ENCODE data around the gene STAB2. TPM values are rescaled to one million over a fixed set of nuclear protein-coding genes. Genes with fewer than 3 reads are reported as not detected.

The STAB2 gene
- polyA plus RNA-seq, 1 donor from 2014 or later: not detected

DNA sequence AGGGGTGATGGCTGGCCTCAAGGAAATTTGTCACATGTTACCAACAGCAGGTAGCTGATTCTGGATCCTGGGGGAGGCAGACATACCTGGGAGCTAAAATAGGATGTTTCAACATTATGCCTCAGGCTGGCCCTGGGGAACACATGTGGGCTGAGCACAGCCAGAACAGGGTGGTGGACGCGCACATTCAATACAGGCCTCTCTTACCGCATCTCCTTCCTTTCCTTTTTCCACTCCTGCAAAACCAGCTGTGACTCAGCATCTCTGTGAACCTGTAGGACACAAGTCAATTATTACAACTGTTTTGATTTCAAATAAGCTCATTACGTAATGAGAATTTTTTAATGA is 193.0 kb downstream of the STAB2 start:
- Histone ChIP-seq H3K36me3 (ENCODE audit: insufficient read depth, low read length) (no peaks in the 10 kb centered on the region), H3K9me2 (ENCODE audit: insufficient read depth, low read length) (no peaks in the 10 kb centered on the region), H2AFZ (ENCODE audit: low read depth, low read length) (no peak overlapping the region), H3F3A (ENCODE audit: insufficient read depth, low read length, poor library complexity, severe bottlenecking) (no peaks in the 10 kb centered on the region), H3K27me3 (ENCODE audit: insufficient read depth, low read depth, low read length) (no peaks in the 10 kb centered on the region), H3K27ac (ENCODE audit: low read length) (no peak overlapping the region), H3K4me2 (ENCODE audit: low read length) (no peak overlapping the region), H3K79me2 (replicated peaks; ENCODE audit: insufficient read depth, low read length) (no peaks in the 10 kb centered on the region), H3K4me3 (ENCODE audit: low read length) (no peak overlapping the region), H3K9ac (ENCODE audit: low read length) (no peak overlapping the region), H4K20me1 (ENCODE audit: insufficient read depth) (no peaks in the 10 kb centered on the region), H3K9me3 (ENCODE audit: low read length) (no peaks in the 10 kb centered on the region)
- TF ChIP-seq SMC3 (conservative IDR thresholded peaks at IDR 0.05; ENCODE audit: poor library complexity) (no peak), POLR2AphosphoS5 (IDR thresholded peaks at IDR 0.05) (no peak), RAD21 (conservative IDR thresholded peaks at IDR 0.05) (no peak), CTCF (IDR thresholded peaks at IDR 0.05; ENCODE audit: poor library complexity, severe bottlenecking) (no peak), TAF1 (IDR thresholded peaks at IDR 0.05; ENCODE audit: low read depth) (no peak), REST (IDR thresholded peaks at IDR 0.05; ENCODE audit: borderline replicate concordance) (no peak), MXI1 (conservative IDR thresholded peaks at IDR 0.05; ENCODE audit: poor library complexity, severe bottlenecking) (no peak), EZH2 (IDR thresholded peaks at IDR 0.05; ENCODE audit: borderline replicate concordance, insufficient read depth, low read length, poor library complexity, severe bottlenecking) (no peak), EP300 (conservative IDR thresholded peaks at IDR 0.05; ENCODE audit: poor library complexity, severe bottlenecking) (no peak)

GRCh38 chr12:103780992-103781391 is 193.9 kb downstream of the STAB2 start:
- Histone ChIP-seq H4K20me1 (ENCODE audit: insufficient read depth) (no peaks in the 10 kb centered on the region), H3F3A (ENCODE audit: insufficient read depth, low read length, poor library complexity, severe bottlenecking) (no peaks in the 10 kb centered on the region), H3K9me2 (ENCODE audit: insufficient read depth, low read length) (no peaks in the 10 kb centered on the region), H3K27ac (ENCODE audit: low read length) (no peak overlapping the region), H3K27me3 (ENCODE audit: insufficient read depth, low read depth, low read length) (no peaks in the 10 kb centered on the region), H3K9ac (ENCODE audit: low read length) (no peak overlapping the region), H3K79me2 (replicated peaks; ENCODE audit: insufficient read depth, low read length) (no peaks in the 10 kb centered on the region), H3K4me3 (ENCODE audit: low read length) (no peak overlapping the region), H3K4me2 (ENCODE audit: low read length) (no peak overlapping the region), H3K9me3 (ENCODE audit: low read length) (no peaks in the 10 kb centered on the region), H3K36me3 (ENCODE audit: insufficient read depth, low read length) (no peaks in the 10 kb centered on the region), H2AFZ (ENCODE audit: low read depth, low read length) (no peak overlapping the region)
- no peak for TF ChIP-seq EZH2 (IDR thresholded peaks at IDR 0.05; ENCODE audit: borderline replicate concordance, insufficient read depth, low read length, poor library complexity, severe bottlenecking)
- TF ChIP-seq RAD21 (conservative IDR thresholded peaks at IDR 0.05): no peak
- no peak for TF ChIP-seq MXI1 (conservative IDR thresholded peaks at IDR 0.05; ENCODE audit: poor library complexity, severe bottlenecking)

GRCh38 chr12:103782399-103782798 is 195.3 kb downstream of the STAB2 start:
- Histone ChIP-seq H3K36me3 (ENCODE audit: insufficient read depth, low read length) (no peaks in the 10 kb centered on the region), H3K79me2 (replicated peaks; ENCODE audit: insufficient read depth, low read length) (no peaks in the 10 kb centered on the region)

More at GRCh38 chr12:103782399-103782798, 195.3 kb downstream of the STAB2 start:
- no peak overlapping the region for H3K9ac ChIP-seq (ENCODE audit: low read length)
- H3K27me3 ChIP-seq (ENCODE audit: insufficient read depth, low read depth, low read length): no peaks in the 10 kb centered on the region
- no peak overlapping the region for H2AFZ ChIP-seq (ENCODE audit: low read depth, low read length)
- H3K4me3 ChIP-seq (ENCODE audit: low read length): no peak overlapping the region
- no peak overlapping the region for H3K4me2 ChIP-seq (ENCODE audit: low read length)
- H3K9me2 ChIP-seq (ENCODE audit: insufficient read depth, low read length): no peaks in the 10 kb centered on the region
- no peak overlapping the region for H3K27ac ChIP-seq (ENCODE audit: low read length)
- no peaks in the 10 kb centered on the region for H3F3A ChIP-seq (ENCODE audit: insufficient read depth, low read length, poor library complexity, severe bottlenecking)
- no peak for TF ChIP-seq POLR2AphosphoS5 (IDR thresholded peaks at IDR 0.05)
- no peak for TF ChIP-seq TAF1 (IDR thresholded peaks at IDR 0.05; ENCODE audit: low read depth)
- no peak for TF ChIP-seq EZH2 (IDR thresholded peaks at IDR 0.05; ENCODE audit: borderline replicate concordance, insufficient read depth, low read length, poor library complexity, severe bottlenecking)
- TF ChIP-seq RAD21 (conservative IDR thresholded peaks at IDR 0.05): no peak
- no peak for TF ChIP-seq SMC3 (conservative IDR thresholded peaks at IDR 0.05; ENCODE audit: poor library complexity)
- no peak for TF ChIP-seq REST (IDR thresholded peaks at IDR 0.05; ENCODE audit: borderline replicate concordance)
- TF ChIP-seq MXI1 (conservative IDR thresholded peaks at IDR 0.05; ENCODE audit: poor library complexity, severe bottlenecking): no peak
- no peak for TF ChIP-seq EP300 (conservative IDR thresholded peaks at IDR 0.05; ENCODE audit: poor library complexity, severe bottlenecking)
- TF ChIP-seq CTCF (IDR thresholded peaks at IDR 0.05; ENCODE audit: poor library complexity, severe bottlenecking): no peak
- no peaks in the 10 kb centered on the region for H3K9me3 ChIP-seq (ENCODE audit: low read length)
- no peaks in the 10 kb centered on the region for H4K20me1 ChIP-seq (ENCODE audit: insufficient read depth)

All from neural cell (in vitro differentiated cells).